Skin of body (tissue), 2 donors: ENCODE results near the gene CAMK2G. TPM values are rescaled to one million over a fixed set of nuclear protein-coding genes. Genes with fewer than 3 reads are reported as not detected.
"Not testable (repeated sequence)": the region's sequence is repeated elsewhere in the genome, so short reads cannot be mapped to it uniquely, and the experiment has no call there.

Experiments
- DNase-seq: peaks from one replicate; lab custom pipeline; 2025; lab: John Stamatoyannopoulos, UW
- total RNA-seq: library from RNA; depleted of rRNA; stranded (reverse); fragments of >200 nt; gene quantifications from one replicate; pipeline ENCODE4 v1.2.3, GENCODE V29; 2014

CAMK2G gene
- total RNA-seq, 1 donor from 2014 or later: 19.2 TPM

DNA sequence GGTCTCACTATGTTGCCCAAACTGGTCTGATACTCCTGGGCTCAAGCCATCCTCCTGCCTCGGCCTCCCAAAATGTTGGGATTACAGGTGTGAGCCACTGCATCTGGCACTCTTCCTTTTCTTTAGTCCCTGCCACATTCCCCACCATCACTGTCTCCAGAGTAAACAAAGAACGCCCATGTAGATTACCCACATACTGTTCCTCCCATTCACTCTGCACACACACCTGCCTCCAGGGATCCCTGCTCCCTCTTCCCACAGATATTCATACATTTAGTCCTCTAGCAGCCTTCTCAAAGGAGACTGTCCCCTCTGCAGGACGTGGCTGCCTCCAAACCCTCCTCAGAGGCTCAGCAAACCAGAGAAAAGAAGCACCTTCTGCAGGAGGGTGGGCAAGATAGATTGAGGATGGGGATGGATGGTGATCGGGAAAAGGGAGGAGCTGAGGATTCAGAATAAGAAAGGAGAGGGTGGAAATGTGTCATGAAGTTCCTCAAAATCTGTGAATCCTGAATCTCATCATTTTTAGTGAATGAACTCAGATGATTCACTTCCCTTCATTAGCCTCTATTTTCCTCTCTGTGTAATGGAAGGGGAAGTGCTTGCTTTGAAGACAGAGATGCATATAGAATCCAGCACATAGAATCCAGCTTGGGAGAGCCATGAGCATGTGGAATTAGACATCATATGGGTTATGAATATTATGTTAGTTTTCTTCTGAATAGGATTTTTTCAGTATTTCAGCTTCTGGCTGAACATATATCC lies 31.1 kb upstream of the CAMK2G start:
- DNase-seq: no peak

GRCh38 chr10:73902351-73902750 lies 28.0 kb upstream of the CAMK2G start:
- no peak for DNase-seq

GRCh38 chr10:73901261-73901660 lies 26.9 kb upstream of the CAMK2G start:
- no peak for DNase-seq

DNA sequence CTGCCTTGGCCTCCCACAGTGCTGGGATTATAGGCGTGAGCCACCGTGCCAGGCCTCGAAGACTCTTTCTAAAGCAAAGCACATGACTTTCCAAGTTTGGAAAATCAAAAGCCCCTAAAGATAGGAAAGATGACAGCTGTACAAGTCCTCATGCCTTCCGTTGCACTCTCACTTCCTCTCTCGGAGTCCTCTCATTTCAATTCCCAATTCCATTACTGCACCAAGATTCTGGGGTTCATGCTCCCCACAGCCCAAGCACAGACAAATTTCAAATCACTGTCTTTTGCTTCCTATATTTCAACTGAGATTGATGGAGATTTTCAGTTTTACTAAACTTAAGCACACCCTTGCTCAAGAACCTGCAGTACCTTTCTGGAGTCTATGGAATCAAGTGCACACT lies 25.7 kb upstream of the CAMK2G start:
- no peak for DNase-seq

- DNase-seq: no peak
Measured at GRCh38 chr10:73899423-73899822, 25.1 kb upstream of the CAMK2G start.

DNA sequence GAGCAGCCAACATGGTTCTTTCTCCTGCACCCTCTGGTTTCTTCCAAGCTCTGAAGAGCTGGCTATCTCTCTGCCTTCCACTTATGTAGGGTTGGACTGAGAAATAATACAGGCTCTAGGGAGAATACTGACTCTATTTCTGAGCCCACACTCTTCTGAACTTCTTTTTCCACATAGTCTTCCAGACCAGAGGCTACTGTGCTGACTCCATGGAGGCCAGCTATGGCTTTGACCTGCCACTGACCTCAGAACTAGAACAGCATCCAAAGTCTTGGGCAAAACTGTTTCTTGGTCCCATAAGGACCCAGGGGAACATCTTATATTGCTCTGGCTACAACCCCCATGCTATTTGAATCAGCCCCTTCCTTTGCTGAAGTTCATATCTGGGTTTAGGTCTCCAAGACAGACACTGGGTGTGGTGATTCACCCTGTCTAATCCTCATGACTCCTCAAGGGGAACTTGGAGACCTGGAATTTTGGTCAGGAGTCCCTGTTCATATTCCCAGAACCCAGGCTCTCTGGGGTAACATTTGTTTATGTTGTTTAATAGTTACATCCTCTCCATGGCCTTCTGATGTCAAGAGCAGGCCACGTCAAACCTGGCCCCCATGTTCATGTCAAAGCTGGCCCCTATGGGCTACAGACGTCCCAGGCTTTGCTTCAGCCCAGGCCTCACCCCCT lies 24.5 kb upstream of the CAMK2G start:
- DNase-seq: no peak

DNA sequence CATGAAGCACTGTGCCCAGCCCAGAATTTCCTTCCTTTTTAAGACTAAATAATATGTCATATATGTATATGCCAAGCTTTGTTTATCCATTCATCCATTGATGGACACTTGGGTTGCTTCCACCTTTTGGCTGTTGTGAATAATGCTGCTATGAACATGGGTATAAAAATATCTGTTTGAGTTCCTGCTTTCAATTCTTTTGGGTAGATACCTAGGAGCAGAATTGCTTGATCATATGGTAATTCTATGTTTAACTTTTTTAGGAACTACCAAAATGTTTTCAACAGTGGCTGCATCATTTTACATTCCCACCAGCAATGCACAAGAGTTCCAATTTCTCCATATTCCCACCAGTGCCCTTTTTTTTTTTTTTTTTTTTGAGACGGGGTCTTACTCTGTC lies 23.3 kb upstream of the CAMK2G start:
- no peak for DNase-seq

DNA sequence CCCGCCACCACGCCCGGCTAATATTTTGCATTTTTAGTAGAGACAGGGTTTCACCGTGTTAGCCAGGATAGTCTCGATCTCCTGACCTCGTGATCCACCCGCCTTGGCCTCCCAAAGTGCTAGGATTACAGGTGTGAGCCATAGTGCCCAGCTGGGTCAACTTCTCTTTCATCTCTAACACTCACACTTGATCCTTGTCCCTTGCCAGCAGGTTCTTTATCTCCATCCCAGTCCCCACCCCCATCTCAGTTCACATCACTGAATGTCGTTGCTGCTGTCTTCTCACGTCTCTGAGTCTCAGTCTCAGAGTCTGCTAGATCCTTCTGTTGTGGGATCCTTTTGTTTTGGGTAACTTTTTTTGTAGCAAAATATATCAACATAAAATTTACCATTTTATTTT lies 21.0 kb upstream of the CAMK2G start:
- not testable (repeated sequence) for DNase-seq

- DNase-seq: no peak
Measured at GRCh38 chr10:73894245-73894971, 20.1 kb upstream of the CAMK2G start.

GRCh38 chr10:73893426-73893825 lies 19.1 kb upstream of the CAMK2G start:
- no peak for DNase-seq

- no peak for DNase-seq
Measured at GRCh38 chr10:73892310-73893030, 18.1 kb upstream of the CAMK2G start.

DNA sequence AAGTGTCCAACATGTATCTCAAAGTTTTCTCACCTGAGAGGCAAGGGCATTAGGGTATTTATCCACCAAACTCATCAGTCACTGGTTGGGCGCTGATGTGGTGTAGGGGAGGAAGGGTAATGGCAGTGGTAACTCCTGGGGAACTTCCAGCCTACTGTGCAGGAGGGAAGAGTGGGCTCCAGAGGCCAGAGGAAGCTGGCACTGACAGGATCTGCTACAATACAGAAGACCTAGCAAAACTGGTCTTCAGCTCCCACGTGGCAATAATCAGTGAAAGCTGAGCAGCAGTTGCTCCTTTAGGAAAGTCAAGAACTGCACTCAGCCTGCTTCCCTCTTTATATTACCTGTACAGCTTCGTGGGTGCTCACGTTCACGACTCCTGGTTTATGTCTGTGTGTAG lies 17.2 kb upstream of the CAMK2G start:
- DNase-seq: no peak

- DNase-seq: not testable (repeated sequence)
Measured at GRCh38 chr10:73890830-73891229, 16.5 kb upstream of the CAMK2G start.

GRCh38 chr10:73890261-73890660 lies 15.9 kb upstream of the CAMK2G start:
- no peak for DNase-seq

GRCh38 chr10:73889416-73889815 lies 15.1 kb upstream of the CAMK2G start:
- not testable (repeated sequence) for DNase-seq

DNA sequence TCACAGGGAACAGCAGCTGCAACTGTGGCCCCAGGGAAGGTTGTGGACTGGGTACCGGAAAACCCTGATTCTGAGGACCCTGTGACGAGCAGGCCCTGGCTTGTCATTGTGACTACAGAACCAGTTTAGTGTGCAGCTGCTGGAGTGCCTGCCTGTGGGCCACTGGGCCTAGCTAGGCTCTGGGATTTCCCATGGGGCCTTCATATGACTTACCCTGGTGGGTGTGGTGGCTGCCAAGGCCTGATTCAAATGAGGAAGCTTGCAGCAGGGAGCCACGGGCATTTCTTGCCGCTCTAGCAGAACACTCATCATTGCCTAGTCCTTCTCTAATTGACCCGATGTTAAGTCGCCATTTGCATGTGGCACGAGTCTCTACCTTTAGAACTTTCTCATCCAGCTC lies 14.7 kb upstream of the CAMK2G start:
- peak; percentile 40 for DNase-seq

DNA sequence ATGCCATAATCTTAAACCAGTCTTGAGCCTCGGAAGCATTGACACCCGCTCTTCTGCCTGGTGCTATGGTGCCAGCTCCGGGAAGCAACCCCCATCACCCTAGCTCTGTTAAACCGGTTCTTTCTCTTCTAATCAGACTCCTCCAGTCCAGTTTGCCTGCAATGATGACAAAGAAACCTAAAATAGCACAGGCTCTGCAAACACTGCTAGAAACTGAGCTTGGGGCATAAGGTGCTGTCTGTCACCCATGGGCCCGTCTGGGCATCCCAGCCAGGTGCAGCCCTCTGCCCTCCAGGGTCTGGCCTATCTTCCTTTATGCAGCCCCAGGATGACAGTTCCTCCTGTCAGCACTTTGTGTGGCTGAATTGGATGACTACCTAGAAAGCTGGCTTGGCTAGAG lies 14.2 kb upstream of the CAMK2G start:
- no peak for DNase-seq

- peak; percentile 84 for DNase-seq
Measured at GRCh38 chr10:73887294-73888039, 13.1 kb upstream of the CAMK2G start.

DNA sequence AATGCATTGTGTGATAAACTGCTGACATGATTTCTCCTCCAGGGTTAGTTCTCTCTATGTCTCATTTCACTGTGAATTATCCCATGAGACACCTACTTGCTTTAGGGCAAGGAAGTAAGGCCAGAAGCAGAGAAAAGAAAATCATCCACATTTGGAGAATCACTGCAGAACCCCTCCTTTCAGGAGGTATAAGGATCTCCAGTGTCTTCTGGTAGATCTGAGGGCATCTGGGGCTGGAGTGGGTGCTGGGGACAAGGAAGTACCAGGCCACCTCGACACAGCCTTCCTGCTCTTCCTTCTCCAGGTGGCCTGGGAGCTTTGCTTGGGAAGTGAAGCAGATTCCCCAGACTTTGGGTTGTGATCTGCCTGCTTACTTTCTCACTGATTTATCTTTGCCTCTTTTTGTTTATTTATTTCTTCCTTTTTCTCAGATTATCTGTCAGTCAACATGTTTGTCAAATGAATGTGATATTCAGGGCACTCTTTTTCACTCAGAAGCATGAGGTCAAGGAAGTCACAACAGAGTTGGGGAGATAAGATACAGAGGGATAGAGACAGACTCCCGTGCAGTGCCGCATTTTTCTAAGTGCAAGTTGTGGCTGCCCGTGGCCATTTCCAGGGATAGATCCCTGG lies 12.4 kb upstream of the CAMK2G start:
- DNase-seq: no peak

DNA sequence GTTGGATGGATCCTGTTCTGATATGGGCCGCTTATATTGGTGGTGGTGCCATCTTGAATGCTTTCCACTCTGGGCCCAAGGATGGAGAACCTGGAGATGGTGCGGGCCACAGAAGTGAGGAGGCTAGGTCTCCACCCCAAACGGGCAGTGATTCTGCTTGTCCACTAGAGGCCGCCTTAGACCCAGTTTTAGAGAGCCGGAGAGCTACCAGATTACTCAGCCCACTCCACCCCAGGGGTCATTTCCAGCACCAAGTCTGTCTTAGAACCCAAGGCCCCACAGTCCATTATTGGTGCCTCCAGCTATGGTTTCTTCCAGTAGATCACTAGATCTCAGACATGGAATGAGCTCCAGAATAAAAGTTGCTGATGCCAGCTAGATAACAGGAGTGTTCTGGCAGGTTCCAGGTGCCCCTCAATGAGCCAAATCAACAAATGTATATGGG lies 11.8 kb upstream of the CAMK2G start:
- peak; percentile 76 for DNase-seq
